HepG2 (cell line): ENCODE data around the gene CAPS2. TPM values are rescaled to one million over a fixed set of nuclear protein-coding genes. Genes with fewer than 3 reads are reported as not detected.

Source experiments
- ATAC-seq: fragments of 200-7000 bp; cut with Tn5 transposase; 3 replicates; pipeline ENCODE4 v1.9.1; 2020; ENCODE audit warnings: mild to moderate bottlenecking, moderate library complexity
- BruUV-seq: library from RNA; stranded (reverse); fragments of 400-500 nt; replicated peaks from 2 replicates; lab custom pipeline; 2021; lab: Mats Ljungman, UMichigan
- CTCF ChIA-PET: fragments of 300-600 bp; formaldehyde crosslinking; extraction: SDS; loops from one replicate; lab custom pipeline; 2021; ENCODE audit warnings: low total read pairs, inconsistent platforms, low intra/inter-chr PET ratio; lab: Yijun Ruan, JAX
- POLR2A ChIA-PET: fragments of 350-600 bp; sonication (Branson Sonifier 250); formaldehyde crosslinking; loops from one replicate; lab custom pipeline; 2020; ENCODE audit warnings: antibody characterized with exemption, inconsistent platforms; lab: Yijun Ruan, JAX
- DNase-seq: peaks from one replicate; pipeline ENCODE4 v3.0.0-alpha.2; 2015; ENCODE audit warnings: low spot score
- FAIRE-seq: peaks from 3 replicates; lab custom pipeline; 2011; peaks lifted over from hg19 to GRCh38; lab: Jason Lieb, UNC
- H2AFZ ChIP-seq: one replicate; pipeline ENCODE4 v1.6.1; 2011; ENCODE audit warnings: low read length, inconsistent platforms
- H3K27ac ChIP-seq: fragments of 300-600 bp; 3 replicates; pipeline ENCODE4 v1.8.0; 2011; ENCODE audit warnings: mixed run types, mild to moderate bottlenecking, mixed read lengths, low read length, inconsistent platforms; ENCODE audit not compliant: insufficient read depth; ENCODE audit errors: extremely low read length
- H3K27me3 ChIP-seq, 2 experiments: fragments of 200-600 bp in 1 of 2; 2 replicates in 1 of 2; 3 replicates in 1 of 2; pipeline versions ENCODE4 v1.6.0 to v1.8.0; 2011; ENCODE audit warnings: low read length in 2 of 2, mild to moderate bottlenecking in 2 of 2, moderate library complexity in 2 of 2, inconsistent platforms in 1 of 2; ENCODE audit not compliant: insufficient read depth in 2 of 2, control insufficient read depth in 1 of 2
- H3K36me3 ChIP-seq, 2 experiments: fragments of 200-600 bp in 1 of 2; replicated peaks in 1 of 2; 2 replicates in 1 of 2; 3 replicates in 1 of 2; pipeline versions ENCODE4 v1.5.1 to v1.8.0; 2011; ENCODE audit warnings: low read length in 2 of 2, inconsistent platforms in 1 of 2; ENCODE audit not compliant: insufficient read depth in 2 of 2, control insufficient read depth in 1 of 2
- H3K4me1 ChIP-seq: 2 replicates; pipeline ENCODE4 v1.5.1; 2012; ENCODE audit warnings: low read length, inconsistent platforms; ENCODE audit not compliant: insufficient read depth
- H3K4me2 ChIP-seq: 2 replicates; pipeline ENCODE4 v1.6.0; 2011; ENCODE audit warnings: low read depth, low read length, inconsistent platforms
- H3K4me3 ChIP-seq, 3 experiments: fragments of 200-600 bp in 1 of 3; sonication (generic), shearing (Covaris generic) in 1 of 3; replicated peaks in 1 of 3; 2 replicates each; pipeline ENCODE4 v1.5.1; 2011 to 2016; ENCODE audit warnings: low read length in 3 of 3, inconsistent platforms in 2 of 3, low read depth in 2 of 3, mild to moderate bottlenecking in 2 of 3, control low read depth in 1 of 3, mixed read lengths in 1 of 3; ENCODE audit not compliant: insufficient read depth in 1 of 3
- H3K79me2 ChIP-seq: one replicate; pipeline ENCODE4 v1.6.1; 2011; ENCODE audit warnings: low read length, inconsistent platforms; ENCODE audit not compliant: insufficient read depth
- H3K9ac ChIP-seq: 2 replicates; pipeline ENCODE4 v1.6.0; 2011; ENCODE audit warnings: mild to moderate bottlenecking, low read depth, low read length, inconsistent platforms; ENCODE audit not compliant: insufficient read depth
- H3K9me3 ChIP-seq: 2 replicates; pipeline ENCODE4 v1.5.1; 2012; ENCODE audit warnings: mild to moderate bottlenecking, low read length
- H4K20me1 ChIP-seq: 2 replicates; pipeline ENCODE4 v1.6.0; 2011; ENCODE audit warnings: inconsistent platforms, mild to moderate bottlenecking, low read length, moderate library complexity; ENCODE audit not compliant: insufficient read depth
- ATAD3A ChIP-seq: sonication (generic); formaldehyde crosslinking; IDR thresholded peaks from 2 replicates; pipeline ENCODE4 v1.4.0; 2020; ENCODE audit warnings: missing genetic modification reagents
- HIVEP1 ChIP-seq: sonication (generic); formaldehyde crosslinking; IDR thresholded peaks from 2 replicates; pipeline ENCODE4 v1.4.0; 2020; ENCODE audit warnings: mild to moderate bottlenecking, missing genetic modification reagents
- NRL ChIP-seq: sonication (generic); formaldehyde crosslinking; IDR thresholded peaks from 2 replicates; pipeline ENCODE4 v1.5.0; 2020; ENCODE audit warnings: missing genetic modification reagents, mild to moderate bottlenecking, moderate library complexity, borderline replicate concordance
- REL ChIP-seq: sonication (generic); formaldehyde crosslinking; conservative IDR thresholded peaks from 2 replicates; pipeline ENCODE4 v1.8.0; 2022; ENCODE audit warnings: mild to moderate bottlenecking, missing genetic modification reagents, moderate library complexity
- TMF1 ChIP-seq: sonication (generic); formaldehyde crosslinking; IDR thresholded peaks from 2 replicates; pipeline ENCODE4 v1.8.1; 2022; ENCODE audit warnings: low read depth, missing genetic modification reagents
- ZNF143 ChIP-seq: sonication (generic); formaldehyde crosslinking; IDR thresholded peaks from 2 replicates; pipeline ENCODE4 v1.4.0; 2020; ENCODE audit warnings: missing genetic modification reagents
- ZNF468 ChIP-seq: sonication (generic); formaldehyde crosslinking; IDR thresholded peaks from 2 replicates; pipeline ENCODE4 v1.8.0; 2022; ENCODE audit warnings: mild to moderate bottlenecking, moderate library complexity, missing genetic modification reagents
- whole genome bisulfite sequencing: methylation state at CpG from one replicate; pipeline ENCODE4 v1.1.6; 2017; ENCODE audit warnings: low lambda C conversion rate; 5-methylcytosine and 5-hydroxymethylcytosine counted together
- in situ Hi-C: cut with HindIII; loops from 2 replicates; pipeline ENCODE4 v1.10.0; 2017; ENCODE audit warnings: low pct_unique_long_range_greater_than_20kb; ENCODE audit not compliant: extremely low pct_ligation_motif_present
- intact Hi-C: fragments of 100-400 bp; cut with micrococcal nuclease; formaldehyde crosslinking; loops from one replicate; pipeline ENCODE4 v1.10.0; 2022; ENCODE audit not compliant: unreplicated experiment
- polyA plus RNA-seq, 8 experiments: library from polyadenylated mRNA; depleted of rRNA in 3 of 8; stranded (reverse) in 7 of 8; unstranded in 1 of 8; fragments of >200 nt; fragmentation: Illumina TruSeq in 4 of 8; extraction: Trizol in 4 of 8; gene quantifications; 2 replicates each; pipeline versions ENCODE4 v1.2.1 to v1.2.3, GENCODE V29; 2011 to 2016; ENCODE audit warnings: low read depth in 4 of 8, missing spikeins in 1 of 8, mixed read lengths in 1 of 8; ENCODE audit not compliant: insufficient read depth in 1 of 8
- total RNA-seq, 5 experiments: library from RNA; depleted of rRNA; stranded (reverse); fragments of >200 nt; fragmentation: Illumina TruSeq; extraction: Trizol; gene quantifications; 2 replicates each; pipeline ENCODE4 v1.2.3, GENCODE V29; 2016; ENCODE audit warnings: low read depth in 1 of 5
- TF ChIP-seq, protein P1 (sequence below): sonication (generic); formaldehyde crosslinking; IDR thresholded peaks from 2 replicates; pipeline ENCODE4 v1.4.0; 2020; ENCODE audit warnings: missing genetic modification reagents
- TF ChIP-seq, protein P2 (sequence below): conservative IDR thresholded peaks from 2 replicates; pipeline ENCODE4 v1.6.1; 2018; ENCODE audit warnings: missing genetic modification reagents
- TF ChIP-seq, protein P3 (sequence below): IDR thresholded peaks from 2 replicates; pipeline ENCODE4 v1.6.1; 2016; ENCODE audit warnings: missing genetic modification reagents, missing compliant biosample characterization

Gene CAPS2
- total and polyA plus RNA-seq, 2 of the 13 experiments (the other 11 are each of a cell fraction or from before 2014, with no cell fraction given) = 0.11 TPM; not detected in 1

DNA sequence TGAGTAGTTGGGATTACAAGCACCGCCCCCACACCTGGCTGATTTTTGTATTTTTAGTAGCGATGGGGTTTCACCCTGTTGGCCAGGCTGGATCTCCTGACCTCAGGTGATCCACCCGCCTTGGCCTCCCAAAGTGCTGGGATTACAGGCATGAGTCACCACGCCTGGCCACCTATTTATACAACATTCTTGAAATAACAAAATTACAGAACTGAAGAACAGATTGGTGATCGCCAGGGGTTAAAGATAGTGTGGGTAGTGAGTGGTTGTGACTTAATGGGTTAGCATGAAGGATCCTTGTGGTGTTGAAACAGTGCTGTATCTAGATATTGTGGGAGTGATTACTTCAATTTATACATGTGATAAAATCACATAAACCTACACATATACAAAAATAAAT, 11.7 kb upstream of the CAPS2 start:
- H2AFZ ChIP-seq = no peak overlapping the region

More for the DNA sequence above, 11.7 kb upstream of the CAPS2 start:
- no peak overlapping the region for H3K4me3 ChIP-seq
- no peaks in the 10 kb centered on the region for H3K79me2 ChIP-seq
- no peak overlapping the region for H3K27ac ChIP-seq
- ChIA-PET POLR2A (no interaction called here), CTCF (no interaction called here)
- no peak for TF ChIP-seq NRL (CRISPR knock-in tag)
- no peak for TF ChIP-seq ZNF143 (CRISPR knock-in tag)
- TF ChIP-seq ZNF468 (CRISPR knock-in tag) = no peak
- TF ChIP-seq, protein P1, sequence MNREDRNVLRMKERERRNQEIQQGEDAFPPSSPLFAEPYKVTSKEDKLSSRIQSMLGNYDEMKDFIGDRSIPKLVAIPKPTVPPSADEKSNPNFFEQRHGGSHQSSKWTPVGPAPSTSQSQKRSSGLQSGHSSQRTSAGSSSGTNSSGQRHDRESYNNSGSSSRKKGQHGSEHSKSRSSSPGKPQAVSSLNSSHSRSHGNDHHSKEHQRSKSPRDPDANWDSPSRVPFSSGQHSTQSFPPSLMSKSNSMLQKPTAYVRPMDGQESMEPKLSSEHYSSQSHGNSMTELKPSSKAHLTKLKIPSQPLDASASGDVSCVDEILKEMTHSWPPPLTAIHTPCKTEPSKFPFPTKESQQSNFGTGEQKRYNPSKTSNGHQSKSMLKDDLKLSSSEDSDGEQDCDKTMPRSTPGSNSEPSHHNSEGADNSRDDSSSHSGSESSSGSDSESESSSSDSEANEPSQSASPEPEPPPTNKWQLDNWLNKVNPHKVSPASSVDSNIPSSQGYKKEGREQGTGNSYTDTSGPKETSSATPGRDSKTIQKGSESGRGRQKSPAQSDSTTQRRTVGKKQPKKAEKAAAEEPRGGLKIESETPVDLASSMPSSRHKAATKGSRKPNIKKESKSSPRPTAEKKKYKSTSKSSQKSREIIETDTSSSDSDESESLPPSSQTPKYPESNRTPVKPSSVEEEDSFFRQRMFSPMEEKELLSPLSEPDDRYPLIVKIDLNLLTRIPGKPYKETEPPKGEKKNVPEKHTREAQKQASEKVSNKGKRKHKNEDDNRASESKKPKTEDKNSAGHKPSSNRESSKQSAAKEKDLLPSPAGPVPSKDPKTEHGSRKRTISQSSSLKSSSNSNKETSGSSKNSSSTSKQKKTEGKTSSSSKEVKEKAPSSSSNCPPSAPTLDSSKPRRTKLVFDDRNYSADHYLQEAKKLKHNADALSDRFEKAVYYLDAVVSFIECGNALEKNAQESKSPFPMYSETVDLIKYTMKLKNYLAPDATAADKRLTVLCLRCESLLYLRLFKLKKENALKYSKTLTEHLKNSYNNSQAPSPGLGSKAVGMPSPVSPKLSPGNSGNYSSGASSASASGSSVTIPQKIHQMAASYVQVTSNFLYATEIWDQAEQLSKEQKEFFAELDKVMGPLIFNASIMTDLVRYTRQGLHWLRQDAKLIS (CRISPR knock-in tag) = no peak
- no peak for TF ChIP-seq REL (CRISPR knock-in tag)
- TF ChIP-seq, protein P2, sequence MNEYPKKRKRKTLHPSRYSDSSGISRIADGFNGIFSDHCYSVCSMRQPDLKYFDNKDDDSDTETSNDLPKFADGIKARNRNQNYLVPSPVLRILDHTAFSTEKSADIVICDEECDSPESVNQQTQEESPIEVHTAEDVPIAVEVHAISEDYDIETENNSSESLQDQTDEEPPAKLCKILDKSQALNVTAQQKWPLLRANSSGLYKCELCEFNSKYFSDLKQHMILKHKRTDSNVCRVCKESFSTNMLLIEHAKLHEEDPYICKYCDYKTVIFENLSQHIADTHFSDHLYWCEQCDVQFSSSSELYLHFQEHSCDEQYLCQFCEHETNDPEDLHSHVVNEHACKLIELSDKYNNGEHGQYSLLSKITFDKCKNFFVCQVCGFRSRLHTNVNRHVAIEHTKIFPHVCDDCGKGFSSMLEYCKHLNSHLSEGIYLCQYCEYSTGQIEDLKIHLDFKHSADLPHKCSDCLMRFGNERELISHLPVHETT = no peak
- TF ChIP-seq TMF1 = no peak
- TF ChIP-seq ATAD3A (CRISPR knock-in tag) = no peak
- TF ChIP-seq, protein P3, sequence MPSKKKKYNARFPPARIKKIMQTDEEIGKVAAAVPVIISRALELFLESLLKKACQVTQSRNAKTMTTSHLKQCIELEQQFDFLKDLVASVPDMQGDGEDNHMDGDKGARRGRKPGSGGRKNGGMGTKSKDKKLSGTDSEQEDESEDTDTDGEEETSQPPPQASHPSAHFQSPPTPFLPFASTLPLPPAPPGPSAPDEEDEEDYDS = no peak
- TF ChIP-seq HIVEP1 = no peak
- intact Hi-C loops = no loop called here
- H3K9ac ChIP-seq = no peak overlapping the region
- DNase-seq (no peak), ATAC-seq (no peak), FAIRE-seq (no peak)
- no TSS peak for BruUV-seq
- 7% methylated on average over 4 of the region's 5 CpGs for WGBS
- in situ Hi-C loops = no loop called here
- no peak overlapping the region for H3K4me2 ChIP-seq
- H3K4me1 ChIP-seq = no peaks in the 10 kb centered on the region
- H3K27me3 ChIP-seq = no peaks in the 10 kb centered on the region
- no peaks in the 10 kb centered on the region for H3K9me3 ChIP-seq
- no peaks in the 10 kb centered on the region for H3K36me3 ChIP-seq
- no peaks in the 10 kb centered on the region for H4K20me1 ChIP-seq
